Activated T-helper 2 cell treated with anti-CD3 and anti-CD28 coated beads, Interferon-gamma antibody, Interleukin-2, Interleukin-4, amounts not matched to agents 10 μg/mL and 5 μg/mL and 100 μg/mL, durations not matched to agents 14 hours and 24 hours and 36 hours (primary cell): ENCODE results near the gene RAPGEF1. TPM values are rescaled to one million over a fixed set of nuclear protein-coding genes. Genes with fewer than 3 reads are reported as not detected.
A peak's percentile ranks its signal among the peaks of the same experiment; 100 is the strongest.

Experiments used
- DNase-seq: peaks from one replicate; pipeline ENCODE4 v3.0.0; 2021; ENCODE audit warnings: low spot score
- H3K27ac Mint-ChIP-seq: one replicate; pipeline ENCODE4 v1.8.0; 2021; ENCODE audit warnings: mixed read lengths
- H3K27me3 Mint-ChIP-seq: one replicate; pipeline ENCODE4 v1.8.0; 2021; ENCODE audit warnings: low read depth, mixed read lengths
- H3K36me3 Mint-ChIP-seq: one replicate; pipeline ENCODE4 v1.8.0; 2021; ENCODE audit warnings: low read depth, mixed read lengths
- H3K4me1 Mint-ChIP-seq: one replicate; pipeline ENCODE4 v1.8.0; 2021; ENCODE audit warnings: low read depth, mixed read lengths
- H3K4me3 Mint-ChIP-seq: one replicate; pipeline ENCODE4 v1.8.0; 2021; ENCODE audit warnings: low read depth, mild to moderate bottlenecking, moderate library complexity, mixed read lengths
- H3K9me3 Mint-ChIP-seq: one replicate; pipeline ENCODE4 v1.8.0; 2021; ENCODE audit warnings: mixed read lengths
- intact Hi-C: fragments of 100-400 bp; cut with micrococcal nuclease; formaldehyde crosslinking; loops from one replicate; pipeline ENCODE4 v1.15.1; 2023
- total RNA-seq: library from RNA; stranded (reverse); gene quantifications from 2 replicates; pipeline ENCODE4 v1.2.3, GENCODE V29; 2022

The RAPGEF1 gene
- total RNA-seq, 1 donor from 2014 or later: 133 TPM

- Mint-ChIP-seq H3K4me3 (no peak overlapping the region), H3K4me1 (peaks cover 74% of the 10 kb centered on the region)
Observed at GRCh38 chr9:131697097-131697496, 42.8 kb downstream of the RAPGEF1 start.

DNA sequence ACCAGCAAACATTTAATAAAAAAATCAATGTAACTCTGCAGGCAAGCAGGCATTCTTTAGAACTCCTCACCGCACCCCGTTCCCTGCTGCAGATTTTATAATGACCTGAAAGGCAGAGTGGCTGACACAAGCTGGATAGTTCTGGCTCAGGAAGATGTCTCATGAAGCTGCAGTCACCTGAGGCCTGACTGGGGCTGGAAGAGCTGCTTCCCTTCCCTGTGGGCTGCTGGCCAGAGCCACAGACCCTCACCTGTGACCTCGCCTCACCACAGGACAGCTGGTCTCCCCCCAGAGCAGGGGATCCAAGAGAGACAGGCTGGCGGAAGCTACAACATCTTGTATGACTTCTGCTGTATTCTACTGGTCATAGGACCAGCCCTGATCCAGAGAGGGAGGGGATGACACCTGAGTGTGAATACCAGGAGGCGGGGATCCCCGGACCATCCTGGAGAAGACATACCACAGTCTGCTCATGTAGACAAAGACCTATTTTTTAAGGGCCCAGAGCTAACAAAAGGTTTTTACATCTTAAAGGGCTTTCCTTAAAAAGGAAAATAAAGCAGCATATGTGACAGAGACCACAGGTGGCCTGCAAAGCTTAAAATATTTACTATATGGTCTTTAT, 43.9 kb downstream of the RAPGEF1 start:
- Mint-ChIP-seq H3K4me3 (no peak overlapping the region), H3K27ac (no peak overlapping the region)

More at GRCh38 chr9:131697097-131697496, 42.8 kb downstream of the RAPGEF1 start:
- no peak for DNase-seq
- intact Hi-C loops: no loop called here
- no peaks in the 10 kb centered on the region for H3K9me3 Mint-ChIP-seq
- H3K27me3 Mint-ChIP-seq: no peaks in the 10 kb centered on the region
- H3K36me3 Mint-ChIP-seq: peaks cover 17% of the 10 kb centered on the region
- no peak overlapping the region for H3K27ac Mint-ChIP-seq

GRCh38 chr9:131695366-131695765, 44.5 kb downstream of the RAPGEF1 start:
- peaks cover 18% of the 10 kb centered on the region for H3K36me3 Mint-ChIP-seq
- no peak overlapping the region for H3K27ac Mint-ChIP-seq
- intact Hi-C loops: no loop called here
- H3K4me1 Mint-ChIP-seq: peaks cover 83% of the 10 kb centered on the region
- H3K27me3 Mint-ChIP-seq: no peaks in the 10 kb centered on the region
- no peak overlapping the region for H3K4me3 Mint-ChIP-seq
- no peaks in the 10 kb centered on the region for H3K9me3 Mint-ChIP-seq
- DNase-seq: no peak

More for the DNA sequence above, 43.9 kb downstream of the RAPGEF1 start:
- no peak for DNase-seq
- peaks cover 81% of the 10 kb centered on the region for H3K4me1 Mint-ChIP-seq
- no peaks in the 10 kb centered on the region for H3K27me3 Mint-ChIP-seq
- intact Hi-C loops: no loop called here
- no peaks in the 10 kb centered on the region for H3K9me3 Mint-ChIP-seq
- peaks cover 19% of the 10 kb centered on the region for H3K36me3 Mint-ChIP-seq

GRCh38 chr9:131693651-131694597, 46.0 kb downstream of the RAPGEF1 start:
- DNase-seq: no peak
- Mint-ChIP-seq H3K9me3 (no peaks in the 10 kb centered on the region), H3K27ac (peak overlapping the region; percentile 25), H3K27me3 (no peaks in the 10 kb centered on the region), H3K4me3 (peak overlapping the region; percentile 1), H3K4me1 (peaks cover 82% of the 10 kb centered on the region), H3K36me3 (peaks cover 13% of the 10 kb centered on the region)
- intact Hi-C loops: loop anchor here (5.0 kb wide), 1 partner anchor 33 kb away; no protein-coding TSS in a partner anchor

GRCh38 chr9:131692612-131693562, 47.0 kb downstream of the RAPGEF1 start:
- intact Hi-C loops: loop anchor here (5.0 kb wide), 1 partner anchor 34 kb away; no protein-coding TSS in a partner anchor
- H3K27me3 Mint-ChIP-seq: no peaks in the 10 kb centered on the region
- H3K27ac Mint-ChIP-seq: peak overlapping the region; percentile 25
- H3K9me3 Mint-ChIP-seq: no peaks in the 10 kb centered on the region
- H3K36me3 Mint-ChIP-seq: peaks cover 20% of the 10 kb centered on the region
- peaks cover 81% of the 10 kb centered on the region for H3K4me1 Mint-ChIP-seq
- H3K4me3 Mint-ChIP-seq: no peak overlapping the region
- DNase-seq: no peak

- no peak for DNase-seq
- H3K9me3 Mint-ChIP-seq: no peaks in the 10 kb centered on the region
- no peaks in the 10 kb centered on the region for H3K27me3 Mint-ChIP-seq
- H3K36me3 Mint-ChIP-seq: peaks cover 20% of the 10 kb centered on the region
- peaks cover 80% of the 10 kb centered on the region for H3K4me1 Mint-ChIP-seq
- intact Hi-C loops: loop anchor here (1.0 to 5.0 kb wide), 5 partner anchors 14 to 41 kb away; no protein-coding TSS in a partner anchor
- H3K27ac Mint-ChIP-seq: peak overlapping the region; percentile 31
- H3K4me3 Mint-ChIP-seq: peak overlapping the region; percentile 28
Observed at GRCh38 chr9:131691969-131692611, 47.8 kb downstream of the RAPGEF1 start.

- Mint-ChIP-seq H3K36me3 (peaks cover 25% of the 10 kb centered on the region), H3K27ac (peak overlapping the region; percentile 65), H3K9me3 (no peaks in the 10 kb centered on the region), H3K27me3 (no peaks in the 10 kb centered on the region), H3K4me1 (peaks cover 80% of the 10 kb centered on the region), H3K4me3 (peak overlapping the region; percentile 20)
- intact Hi-C loops: loop anchor here (1.0 to 5.0 kb wide), 5 partner anchors 13 to 40 kb away; no protein-coding TSS in a partner anchor
- no peak for DNase-seq
Observed at GRCh38 chr9:131690941-131691573, 48.8 kb downstream of the RAPGEF1 start.

GRCh38 chr9:131690462-131690861, 49.4 kb downstream of the RAPGEF1 start:
- intact Hi-C loops: loop anchor here (2.0 to 5.0 kb wide), 2 partner anchors 22 to 37 kb away; no protein-coding TSS in a partner anchor
- Mint-ChIP-seq H3K27me3 (no peaks in the 10 kb centered on the region), H3K4me3 (no peak overlapping the region), H3K36me3 (peaks cover 29% of the 10 kb centered on the region), H3K9me3 (no peaks in the 10 kb centered on the region), H3K27ac (peak overlapping the region; percentile 18), H3K4me1 (peaks cover 74% of the 10 kb centered on the region)
- no peak for DNase-seq

- Mint-ChIP-seq H3K27me3 (no peaks in the 10 kb centered on the region), H3K4me3 (no peak overlapping the region), H3K27ac (no peak overlapping the region), H3K4me1 (peaks cover 63% of the 10 kb centered on the region), H3K36me3 (peaks cover 28% of the 10 kb centered on the region), H3K9me3 (no peaks in the 10 kb centered on the region)
- intact Hi-C loops: no loop called here
- no peak for DNase-seq
Observed at GRCh38 chr9:131688377-131688776, 51.5 kb downstream of the RAPGEF1 start.

DNA sequence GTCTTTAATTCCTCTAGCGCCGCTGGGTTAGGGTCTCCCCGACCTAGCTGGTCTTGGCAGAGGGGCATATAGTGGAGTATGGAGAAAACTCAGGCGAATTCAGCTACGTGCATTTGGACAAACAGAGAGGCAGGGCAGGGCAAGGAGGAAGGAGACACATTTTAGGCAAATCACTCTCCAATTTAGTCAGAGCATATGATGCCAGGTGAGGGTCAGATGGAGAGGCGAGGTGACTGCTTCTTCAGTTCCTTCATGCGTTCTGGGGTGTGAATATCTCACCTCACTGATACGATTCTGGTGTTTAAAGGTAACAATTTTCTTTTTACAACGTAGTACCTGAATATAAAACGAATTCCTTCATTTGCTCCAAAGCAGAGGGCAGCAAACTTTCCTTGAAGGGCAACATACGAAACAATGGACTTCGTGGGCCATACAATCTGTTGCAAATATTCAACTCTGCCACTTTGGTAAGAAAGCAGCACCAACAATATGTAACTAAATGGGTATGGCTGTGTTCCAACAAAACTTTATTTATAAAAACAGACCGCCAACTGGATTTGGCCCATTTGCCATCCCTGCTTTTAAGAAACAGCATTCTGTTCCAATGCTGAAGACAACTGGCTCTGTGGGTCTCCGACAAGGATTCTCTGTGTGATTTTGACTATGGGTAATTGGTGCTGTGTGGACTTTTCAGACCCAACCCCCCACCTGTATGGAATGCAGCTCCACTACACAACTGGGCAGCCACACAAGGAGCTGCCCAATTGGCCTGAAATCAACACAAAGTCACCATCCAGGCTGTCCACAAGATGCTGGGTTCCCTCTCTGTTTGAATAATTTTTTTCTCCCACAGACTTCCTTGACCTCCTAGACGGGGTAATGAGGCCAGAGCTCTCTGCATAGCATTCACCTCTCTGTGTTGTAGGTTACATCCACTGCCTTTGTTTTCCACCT, 53.8 kb downstream of the RAPGEF1 start:
- no peak overlapping the region for H3K27ac Mint-ChIP-seq
- peaks cover 30% of the 10 kb centered on the region for H3K36me3 Mint-ChIP-seq
- intact Hi-C loops: no loop called here
- no peaks in the 10 kb centered on the region for H3K27me3 Mint-ChIP-seq
- H3K9me3 Mint-ChIP-seq: no peaks in the 10 kb centered on the region
- H3K4me1 Mint-ChIP-seq: peaks cover 54% of the 10 kb centered on the region
- DNase-seq: no peak
- no peak overlapping the region for H3K4me3 Mint-ChIP-seq
